Measurements from ENCODE around the gene CREG2.

The CREG2 gene

GRCh38 chr2:101300164-101300563, 87.1 kb downstream of the CREG2 start:
- Histone ChIP-seq H3K27ac (ENCODE audit: low read length) (no peak overlapping the region), H2AFZ (ENCODE audit: low read length) (no peak overlapping the region), H4K20me1 (ENCODE audit: insufficient read depth, low read length) (0 out of 2 replicates have a peak, but pooled peaks cover 12% of the 10 kb centered on the region), H3F3A (ENCODE audit: insufficient read depth, low read length) (no peaks in the 10 kb centered on the region), H3K9me3 (replicated peaks; ENCODE audit: insufficient read depth, low read length) (no peaks in the 10 kb centered on the region), H3K9me2 (replicated peaks; ENCODE audit: insufficient read depth, low read length) (no peaks in the 10 kb centered on the region), H3K9ac (ENCODE audit: low read length) (no peak overlapping the region), H3K4me1 (ENCODE audit: low read length) (peaks cover 3% of the 10 kb centered on the region), H3K4me2 (ENCODE audit: low read depth, low read length) (no peak overlapping the region), H3K36me3 (replicated peaks; ENCODE audit: insufficient read depth, low read length) (peaks cover 4% of the 10 kb centered on the region; the same call in 1 of the 2 replicates), H3K27me3 (replicated peaks; ENCODE audit: insufficient read depth, low read length) (no peaks in the 10 kb centered on the region), H3K79me2 (ENCODE audit: low read length) (peaks cover 99% of the 10 kb centered on the region), H3K4me3 (ENCODE audit: low read length) (no peak overlapping the region)
- TF ChIP-seq EZH2phosphoT487 (IDR thresholded peaks at IDR 0.05; ENCODE audit: low read length) = no peak
- no peak for TF ChIP-seq EZH2 (optimal IDR thresholded peaks at IDR 0.05; ENCODE audit: low read depth, low read length)
- no peak for TF ChIP-seq CTCF (IDR thresholded peaks at IDR 0.05; ENCODE audit: low read length)
- DNase-seq = no peak

GRCh38 chr2:101299604-101300003, 87.7 kb downstream of the CREG2 start:
- no peak overlapping the region for H3K4me3 ChIP-seq (ENCODE audit: low read length)
- H2AFZ ChIP-seq (ENCODE audit: low read length) = no peak overlapping the region
- TF ChIP-seq EZH2phosphoT487 (IDR thresholded peaks at IDR 0.05; ENCODE audit: low read length) = no peak
- no peak for TF ChIP-seq CTCF (IDR thresholded peaks at IDR 0.05; ENCODE audit: low read length)
- no peak for TF ChIP-seq EZH2 (optimal IDR thresholded peaks at IDR 0.05; ENCODE audit: low read depth, low read length)
- no peak overlapping the region for H3K4me2 ChIP-seq (ENCODE audit: low read depth, low read length)
- no peak overlapping the region for H3K27ac ChIP-seq (ENCODE audit: low read length)
- no peaks in the 10 kb centered on the region for H3K4me1 ChIP-seq (ENCODE audit: low read length)
- H3K9me3 ChIP-seq (replicated peaks; ENCODE audit: insufficient read depth, low read length) = no peaks in the 10 kb centered on the region
- H3F3A ChIP-seq (ENCODE audit: insufficient read depth, low read length) = no peaks in the 10 kb centered on the region
- H3K36me3 ChIP-seq (replicated peaks; ENCODE audit: insufficient read depth, low read length) = peaks cover 4% of the 10 kb centered on the region; the same call in 1 of the 2 replicates
- no peaks in the 10 kb centered on the region for H3K9me2 ChIP-seq (replicated peaks; ENCODE audit: insufficient read depth, low read length)
- no peaks in the 10 kb centered on the region for H3K27me3 ChIP-seq (replicated peaks; ENCODE audit: insufficient read depth, low read length)
- 0 out of 2 replicates have a peak, but pooled peaks cover 12% of the 10 kb centered on the region for H4K20me1 ChIP-seq (ENCODE audit: insufficient read depth, low read length)
- no peak for DNase-seq
- no peak overlapping the region for H3K9ac ChIP-seq (ENCODE audit: low read length)
- peaks cover 99% of the 10 kb centered on the region for H3K79me2 ChIP-seq (ENCODE audit: low read length)

- Histone ChIP-seq H3K9me3 (replicated peaks; ENCODE audit: insufficient read depth, low read length) (no peaks in the 10 kb centered on the region), H3K27ac (ENCODE audit: low read length) (no peak overlapping the region), H3F3A (ENCODE audit: insufficient read depth, low read length) (no peaks in the 10 kb centered on the region), H3K27me3 (replicated peaks; ENCODE audit: insufficient read depth, low read length) (no peaks in the 10 kb centered on the region), H2AFZ (ENCODE audit: low read length) (no peak overlapping the region), H3K36me3 (replicated peaks; ENCODE audit: insufficient read depth, low read length) (peaks cover 7% of the 10 kb centered on the region; the same call in 1 of the 2 replicates), H3K9me2 (replicated peaks; ENCODE audit: insufficient read depth, low read length) (no peaks in the 10 kb centered on the region), H3K9ac (ENCODE audit: low read length) (no peak overlapping the region), H3K4me1 (ENCODE audit: low read length) (no peaks in the 10 kb centered on the region), H3K4me2 (ENCODE audit: low read depth, low read length) (no peak overlapping the region), H3K79me2 (ENCODE audit: low read length) (peaks cover 98% of the 10 kb centered on the region), H4K20me1 (ENCODE audit: insufficient read depth, low read length) (0 out of 2 replicates have a peak, but pooled peaks cover 12% of the 10 kb centered on the region), H3K4me3 (ENCODE audit: low read length) (no peak overlapping the region)
- DNase-seq = no peak
- TF ChIP-seq EZH2phosphoT487 (IDR thresholded peaks at IDR 0.05; ENCODE audit: low read length) = no peak
- TF ChIP-seq EZH2 (optimal IDR thresholded peaks at IDR 0.05; ENCODE audit: low read depth, low read length) = no peak
- no peak for TF ChIP-seq CTCF (IDR thresholded peaks at IDR 0.05; ENCODE audit: low read length)
Measured at GRCh38 chr2:101297383-101297782, 89.9 kb downstream of the CREG2 start.
